NB4 (cell line): ENCODE data around the gene SMIM10L1.

Experiments used
- DNase-seq: peaks from one replicate; pipeline ENCODE4 v3.0.0; 2010; ENCODE audit warnings: low read depth
- H3K4me3 ChIP-seq: one replicate; pipeline ENCODE4 v1.5.1; 2011; ENCODE audit warnings: mild to moderate bottlenecking, low read depth, low read length, moderate library complexity
- CTCF ChIP-seq: IDR thresholded peaks from one replicate; pipeline ENCODE4 v1.5.1; 2012; ENCODE audit warnings: low read depth, low read length
- MYC ChIP-seq: IDR thresholded peaks from 2 replicates; pipeline ENCODE4 v1.6.1; 2011; ENCODE audit warnings: low read depth, low read length
- POLR2A ChIP-seq: IDR thresholded peaks from 2 replicates; pipeline ENCODE4 v1.6.1; 2011; ENCODE audit warnings: mild to moderate bottlenecking; ENCODE audit not compliant: insufficient read length; ENCODE audit errors: extremely low read depth
- TF ChIP-seq, protein P1 (sequence below): IDR thresholded peaks from 2 replicates; pipeline ENCODE4 v1.6.1; 2011; ENCODE audit warnings: low read depth, low read length

The SMIM10L1 gene

GRCh38 chr12:11183011-11183410 is 12.0 kb downstream of the SMIM10L1 start:
- no peak for DNase-seq
- no peak for TF ChIP-seq POLR2A
- TF ChIP-seq MYC = no peak
- TF ChIP-seq CTCF = no peak
- TF ChIP-seq, protein P1, sequence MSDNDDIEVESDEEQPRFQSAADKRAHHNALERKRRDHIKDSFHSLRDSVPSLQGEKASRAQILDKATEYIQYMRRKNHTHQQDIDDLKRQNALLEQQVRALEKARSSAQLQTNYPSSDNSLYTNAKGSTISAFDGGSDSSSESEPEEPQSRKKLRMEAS = no peak
- no peak overlapping the region for H3K4me3 ChIP-seq

- TF ChIP-seq, protein P1 = no peak
- TF ChIP-seq CTCF (no peak), MYC (no peak), POLR2A (no peak)
- H3K4me3 ChIP-seq = no peak within 1 kb of the TSS
- no peak for DNase-seq
These were observed 15.8 kb downstream of the SMIM10L1 start, which contains the start of gene TAS2R42 for GRCh38 chr12:11186837-11187236. Gene TAS2R42 (minus strand): TSS chr12:11186937. CDS start chr12:11186937, 0 bp downstream.

- no peak overlapping the region for H3K4me3 ChIP-seq
- no peak for TF ChIP-seq CTCF
- no peak for TF ChIP-seq POLR2A
- TF ChIP-seq, protein P1 = no peak
- no peak for TF ChIP-seq MYC
- no peak for DNase-seq
These were observed 31.8 kb downstream of the SMIM10L1 start for GRCh38 chr12:11202811-11203210.

DNA sequence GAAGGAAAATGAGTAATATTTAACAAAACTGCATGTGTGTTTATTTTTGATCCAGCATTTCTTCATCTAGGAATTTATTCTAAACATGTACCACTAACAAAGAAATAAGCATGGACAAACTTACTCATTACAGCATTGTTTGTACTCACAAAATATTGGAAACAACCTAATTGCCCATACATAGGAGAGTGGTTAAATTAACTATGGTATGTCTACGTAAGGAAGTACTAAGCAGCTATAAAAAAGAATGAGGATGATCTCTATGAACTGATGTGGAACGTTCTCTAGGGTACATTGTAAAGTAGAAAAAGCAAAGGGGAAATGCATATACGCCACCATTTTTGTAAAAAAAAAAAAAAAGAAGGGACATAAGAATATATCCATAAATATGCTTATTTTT is 33.2 kb downstream of the SMIM10L1 start:
- no peak for DNase-seq
- TF ChIP-seq CTCF (no peak), MYC (no peak), POLR2A (no peak)
- TF ChIP-seq, protein P1 = no peak
- H3K4me3 ChIP-seq = no peak overlapping the region

GRCh38 chr12:11209113-11209512 is 38.1 kb downstream of the SMIM10L1 start:
- TF ChIP-seq, protein P1 = no peak
- TF ChIP-seq POLR2A (no peak), MYC (no peak), CTCF (no peak)
- no peak overlapping the region for H3K4me3 ChIP-seq
- no peak for DNase-seq
